GM12872 (cell line): ENCODE measurements around the gene MRTFA.
A peak's percentile ranks its signal among the peaks of the same experiment; 100 is the strongest.

Experiments used
- TF ChIP-seq, protein P1 (sequence below): IDR thresholded peaks from 3 replicates; pipeline ENCODE4 v1.5.1; 2011; ENCODE audit warnings: low read depth, mild to moderate bottlenecking, low read length, moderate library complexity; ENCODE audit not compliant: insufficient read depth

MRTFA gene

DNA sequence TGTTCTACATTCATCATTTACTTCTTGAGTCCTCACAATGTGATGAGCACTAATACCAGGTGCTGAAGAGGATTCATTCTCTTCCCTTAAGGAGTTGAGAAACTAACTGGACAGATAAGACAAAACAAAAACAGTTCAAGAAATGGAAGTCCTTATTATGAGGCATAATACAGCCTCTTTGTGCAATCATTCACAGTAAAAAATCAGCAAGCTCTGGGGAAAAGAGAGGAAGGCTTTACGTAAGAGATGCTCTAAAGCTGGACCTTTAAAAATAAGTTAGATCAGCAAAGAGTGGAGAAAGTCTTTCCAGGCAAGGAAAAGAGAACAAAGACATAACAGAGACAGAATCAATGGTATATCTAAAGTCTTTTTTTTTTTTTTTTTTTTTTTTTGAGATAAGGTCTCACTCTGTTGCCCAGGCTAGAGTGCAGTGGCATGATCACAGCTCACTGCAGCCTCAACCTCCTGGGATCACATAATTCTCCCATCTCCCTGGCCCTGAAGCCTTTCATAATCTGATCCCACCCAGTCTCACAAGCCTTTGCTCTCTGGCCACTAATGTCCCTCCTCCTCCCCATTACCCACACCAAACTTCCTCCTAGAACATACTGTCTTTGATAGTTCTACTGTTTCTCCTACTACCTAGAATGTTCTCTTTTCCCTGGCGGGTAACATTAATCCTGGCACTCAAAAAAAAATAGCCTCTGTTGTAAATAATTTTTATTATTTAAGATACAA is 40.9 kb downstream of the MRTFA start:
- TF ChIP-seq, protein P1, sequence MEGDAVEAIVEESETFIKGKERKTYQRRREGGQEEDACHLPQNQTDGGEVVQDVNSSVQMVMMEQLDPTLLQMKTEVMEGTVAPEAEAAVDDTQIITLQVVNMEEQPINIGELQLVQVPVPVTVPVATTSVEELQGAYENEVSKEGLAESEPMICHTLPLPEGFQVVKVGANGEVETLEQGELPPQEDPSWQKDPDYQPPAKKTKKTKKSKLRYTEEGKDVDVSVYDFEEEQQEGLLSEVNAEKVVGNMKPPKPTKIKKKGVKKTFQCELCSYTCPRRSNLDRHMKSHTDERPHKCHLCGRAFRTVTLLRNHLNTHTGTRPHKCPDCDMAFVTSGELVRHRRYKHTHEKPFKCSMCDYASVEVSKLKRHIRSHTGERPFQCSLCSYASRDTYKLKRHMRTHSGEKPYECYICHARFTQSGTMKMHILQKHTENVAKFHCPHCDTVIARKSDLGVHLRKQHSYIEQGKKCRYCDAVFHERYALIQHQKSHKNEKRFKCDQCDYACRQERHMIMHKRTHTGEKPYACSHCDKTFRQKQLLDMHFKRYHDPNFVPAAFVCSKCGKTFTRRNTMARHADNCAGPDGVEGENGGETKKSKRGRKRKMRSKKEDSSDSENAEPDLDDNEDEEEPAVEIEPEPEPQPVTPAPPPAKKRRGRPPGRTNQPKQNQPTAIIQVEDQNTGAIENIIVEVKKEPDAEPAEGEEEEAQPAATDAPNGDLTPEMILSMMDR, result no peak

DNA sequence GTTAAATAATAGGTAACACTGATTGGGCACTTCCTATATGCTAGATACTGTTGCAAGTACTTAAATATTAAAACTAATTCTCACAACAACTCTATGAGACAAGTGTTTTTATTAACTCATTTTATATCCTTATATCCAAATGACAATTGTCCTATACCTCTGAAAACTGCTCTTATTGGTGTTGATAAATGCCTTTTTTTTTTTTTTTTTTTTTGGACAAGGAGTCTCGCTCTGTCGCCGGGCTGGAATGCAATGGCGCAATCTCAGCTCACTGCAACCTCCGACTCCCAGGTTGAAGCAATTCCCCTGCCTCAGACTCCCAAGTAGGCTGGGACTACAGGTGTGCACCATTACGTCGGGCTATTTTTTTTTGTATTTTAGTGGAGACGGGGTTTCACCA is 41.6 kb downstream of the MRTFA start:
- TF ChIP-seq, protein P1, result no peak

DNA sequence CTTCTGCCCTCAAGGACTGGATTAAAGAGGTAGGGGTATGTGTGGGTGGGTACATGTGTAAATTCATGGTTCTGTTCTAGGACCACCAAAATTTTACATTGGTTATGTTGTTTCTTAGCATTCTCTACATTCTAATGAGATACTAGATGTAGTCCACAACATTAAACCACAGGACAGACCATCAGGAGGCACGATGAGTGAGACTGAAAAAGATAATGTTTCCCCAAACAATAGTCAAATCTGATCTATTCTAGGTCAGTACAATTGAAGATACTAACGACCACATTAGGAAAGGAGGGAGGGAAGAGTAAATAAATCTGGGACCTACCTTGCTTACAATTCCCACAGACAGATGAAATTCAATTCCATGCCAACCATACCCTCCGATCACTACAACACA is 42.2 kb downstream of the MRTFA start:
- TF ChIP-seq, protein P1, result no peak

DNA sequence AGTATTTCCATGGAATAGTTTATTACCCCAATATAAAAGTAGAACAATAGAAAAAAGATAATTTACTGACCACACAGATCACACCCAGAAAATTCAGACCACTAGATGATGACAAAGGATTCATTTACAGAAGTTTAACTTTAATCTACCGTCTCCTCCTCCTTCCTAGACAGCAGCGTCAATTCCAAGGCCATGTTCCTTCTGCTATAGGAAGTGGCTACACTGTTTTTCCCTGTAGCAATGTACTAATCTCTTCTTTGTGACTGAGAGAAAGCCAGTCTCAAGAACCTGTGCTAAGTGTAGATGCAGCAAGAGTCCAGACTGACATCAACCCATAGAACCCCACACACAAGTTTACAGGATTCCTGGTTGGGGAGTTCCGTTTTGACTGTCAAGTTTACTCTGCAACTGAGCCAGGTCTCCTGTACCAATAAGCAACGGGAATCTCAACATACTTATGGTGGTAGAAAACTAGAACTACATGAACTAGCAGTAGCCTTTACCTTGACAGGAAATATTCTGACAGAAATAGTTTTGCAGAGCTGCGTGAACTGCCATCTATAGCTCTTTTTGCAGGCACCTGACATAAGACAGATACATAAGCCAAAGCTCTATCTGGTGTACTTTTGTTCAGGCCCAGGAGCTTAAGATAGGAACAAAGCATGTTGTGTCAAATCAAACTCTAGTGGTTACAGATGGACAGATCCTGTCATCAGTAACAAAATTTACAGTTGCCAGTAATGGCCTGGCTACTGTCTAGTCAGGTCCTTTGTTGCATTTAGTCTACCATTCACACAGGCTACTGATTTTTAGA is 42.9 kb downstream of the MRTFA start:
- TF ChIP-seq, protein P1, result 0 out of 3 replicates have a peak, but pooled peaks have one; percentile 10

DNA sequence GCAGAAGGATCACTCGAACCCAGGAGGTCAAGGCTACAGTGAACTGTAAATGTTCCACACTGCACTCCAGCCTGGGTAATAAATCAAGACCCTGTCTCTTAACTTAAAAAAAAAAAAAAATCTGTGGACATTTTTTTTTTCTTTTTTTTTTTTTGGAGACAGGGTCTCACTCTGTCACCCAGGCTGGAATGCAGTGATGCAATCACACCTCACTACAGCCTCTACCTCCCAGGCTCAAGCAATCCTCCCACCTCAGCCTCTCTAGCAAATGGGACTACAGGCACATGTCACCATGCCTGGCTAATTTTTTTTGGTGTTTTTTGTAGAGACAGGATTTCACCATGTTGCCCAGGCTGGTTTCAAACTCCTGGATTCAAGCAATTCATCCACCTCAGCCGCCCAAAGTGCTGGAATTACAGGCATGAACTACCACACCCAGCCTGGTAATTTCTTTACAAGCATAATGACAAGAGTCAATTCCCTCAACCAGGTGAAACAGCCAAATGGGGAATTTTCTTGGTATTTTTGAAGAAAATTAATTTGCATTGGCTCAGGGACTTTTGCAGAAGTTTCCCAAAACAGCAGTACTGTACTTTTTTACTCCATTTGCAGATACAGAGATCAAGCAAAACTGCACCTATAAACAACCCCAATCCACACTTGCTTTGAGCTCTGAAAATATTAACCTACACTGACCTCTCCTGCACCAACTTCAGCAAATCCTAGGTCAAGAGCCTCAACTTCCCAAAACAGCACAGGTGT is 44.0 kb downstream of the MRTFA start:
- TF ChIP-seq, protein P1, result no peak

DNA sequence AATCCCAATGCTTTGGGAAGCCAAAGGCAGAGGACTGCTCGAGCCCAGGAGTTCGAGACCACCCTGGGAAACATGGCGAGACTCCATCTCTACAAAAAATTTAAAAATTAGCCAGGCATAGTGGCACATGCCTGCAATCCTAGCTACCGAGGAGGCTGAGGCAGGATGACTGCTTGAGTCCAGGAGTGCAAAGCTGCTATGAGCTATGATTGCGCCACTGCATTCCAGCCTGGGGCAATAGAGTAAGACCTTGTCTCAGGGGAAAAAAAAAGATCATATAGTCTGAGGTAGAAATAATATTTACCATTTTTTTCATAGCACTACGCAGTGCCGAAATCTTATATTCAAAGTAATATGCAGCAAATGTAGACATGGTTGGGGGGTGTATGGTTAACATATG is 47.8 kb downstream of the MRTFA start:
- TF ChIP-seq, protein P1, result no peak

DNA sequence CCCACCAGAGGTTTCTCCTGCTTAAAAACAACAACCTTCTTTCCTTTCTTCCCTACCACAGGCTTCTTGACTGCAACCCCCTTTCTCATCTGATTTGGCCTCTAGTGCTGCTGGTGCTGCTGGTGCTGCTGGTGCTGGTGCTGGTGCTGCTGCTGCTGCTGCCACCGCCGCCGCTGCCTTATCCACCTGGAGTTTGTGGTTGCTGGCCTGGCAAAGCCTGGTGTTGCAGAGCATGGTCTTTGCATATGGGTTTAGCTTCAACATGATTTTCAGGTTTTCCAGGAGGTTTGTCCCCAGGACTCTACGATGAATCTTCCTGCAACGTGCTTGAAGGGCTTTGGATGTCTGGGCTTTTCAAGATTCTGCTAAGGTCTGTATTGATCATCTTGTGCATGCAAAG is 49.7 kb downstream of the MRTFA start:
- TF ChIP-seq, protein P1, result no peak
